Keratinocyte (primary cell): ENCODE measurements around the gene LRP11.

Experiments
- EZH2 ChIP-seq: IDR thresholded peaks from one replicate; pipeline ENCODE4 v1.6.1; 2012; ENCODE audit warnings: inconsistent platforms, mild to moderate bottlenecking, low read length, moderate library complexity
- TF ChIP-seq, protein P1 (sequence below), 3 experiments: IDR thresholded peaks in 1 of 3; conservative IDR thresholded peaks in 1 of 3; optimal IDR thresholded peaks in 1 of 3; 2 replicates in 2 of 3; 3 replicates in 1 of 3; pipeline versions ENCODE3 to v1.5.1; 2011; ENCODE audit warnings: low read length in 3 of 3, mild to moderate bottlenecking in 3 of 3, moderate library complexity in 2 of 3, control low read depth in 1 of 3, inconsistent platforms in 1 of 3; ENCODE audit not compliant: insufficient read depth in 2 of 3; ENCODE audit errors: extremely low read depth in 1 of 3

DNA sequence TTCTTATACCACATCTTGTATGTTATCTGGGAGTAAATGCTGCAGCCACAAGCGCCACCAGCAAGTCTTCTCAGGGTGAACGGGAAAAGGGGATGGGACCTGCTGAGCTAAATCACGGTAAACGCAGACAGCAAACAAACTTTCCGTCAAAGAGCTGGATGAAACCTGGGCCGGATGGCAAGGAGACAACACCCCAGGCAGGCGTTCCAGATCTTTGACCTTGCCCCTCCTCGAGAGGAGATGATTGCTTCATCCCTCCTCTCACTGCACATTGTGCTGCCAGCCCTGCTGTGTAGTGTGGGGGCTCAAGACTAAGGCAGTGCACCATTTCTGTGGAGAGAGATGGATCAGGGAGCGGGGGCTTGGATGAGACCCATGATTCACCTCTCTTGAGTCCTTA lies 23.9 kb upstream of the LRP11 start:
- TF ChIP-seq, protein P1, sequence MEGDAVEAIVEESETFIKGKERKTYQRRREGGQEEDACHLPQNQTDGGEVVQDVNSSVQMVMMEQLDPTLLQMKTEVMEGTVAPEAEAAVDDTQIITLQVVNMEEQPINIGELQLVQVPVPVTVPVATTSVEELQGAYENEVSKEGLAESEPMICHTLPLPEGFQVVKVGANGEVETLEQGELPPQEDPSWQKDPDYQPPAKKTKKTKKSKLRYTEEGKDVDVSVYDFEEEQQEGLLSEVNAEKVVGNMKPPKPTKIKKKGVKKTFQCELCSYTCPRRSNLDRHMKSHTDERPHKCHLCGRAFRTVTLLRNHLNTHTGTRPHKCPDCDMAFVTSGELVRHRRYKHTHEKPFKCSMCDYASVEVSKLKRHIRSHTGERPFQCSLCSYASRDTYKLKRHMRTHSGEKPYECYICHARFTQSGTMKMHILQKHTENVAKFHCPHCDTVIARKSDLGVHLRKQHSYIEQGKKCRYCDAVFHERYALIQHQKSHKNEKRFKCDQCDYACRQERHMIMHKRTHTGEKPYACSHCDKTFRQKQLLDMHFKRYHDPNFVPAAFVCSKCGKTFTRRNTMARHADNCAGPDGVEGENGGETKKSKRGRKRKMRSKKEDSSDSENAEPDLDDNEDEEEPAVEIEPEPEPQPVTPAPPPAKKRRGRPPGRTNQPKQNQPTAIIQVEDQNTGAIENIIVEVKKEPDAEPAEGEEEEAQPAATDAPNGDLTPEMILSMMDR (optimal IDR thresholded peaks at IDR 0.05 in 1 of 3, IDR thresholded peaks at IDR 0.05 in 1 of 3, conservative IDR thresholded peaks at IDR 0.05 in 1 of 3; ENCODE audit: extremely low read depth in 1 of 3, insufficient read depth in 2 of 3, low read length in 3 of 3) = no peak
- TF ChIP-seq EZH2 = no peak
